ENCODE results near the gene LCN15.

- no peak for TF ChIP-seq TOX (CRISPR knock-in tag; IDR thresholded peaks at IDR 0.05; ENCODE audit: borderline replicate concordance)
- TF ChIP-seq PATZ1 (CRISPR knock-in tag; IDR thresholded peaks at IDR 0.05; ENCODE audit: borderline replicate concordance): no peak
- no peak for TF ChIP-seq TCF4 (CRISPR knock-in tag; IDR thresholded peaks at IDR 0.05; ENCODE audit: borderline replicate concordance)
- TF ChIP-seq TSHZ2 (CRISPR knock-in tag; IDR thresholded peaks at IDR 0.05): no peak
- no peak for TF ChIP-seq ARNTL (CRISPR knock-in tag; IDR thresholded peaks at IDR 0.05; ENCODE audit: borderline replicate concordance, low read depth)
- TF ChIP-seq POU6F1 (CRISPR knock-in tag; IDR thresholded peaks at IDR 0.05; ENCODE audit: borderline replicate concordance, low read depth): no peak
- TF ChIP-seq CREB5 (CRISPR knock-in tag; IDR thresholded peaks at IDR 0.05; ENCODE audit: low read depth): no peak
- no peak for TF ChIP-seq ZFP30 (CRISPR knock-in tag; IDR thresholded peaks at IDR 0.05)
- no peak for TF ChIP-seq GLIS3 (CRISPR knock-in tag; IDR thresholded peaks at IDR 0.05)
- TF ChIP-seq CSDC2 (CRISPR knock-in tag; IDR thresholded peaks at IDR 0.05): no peak
Observed at GRCh38 chr9:136784997-136785361, 20.7 kb upstream of the LCN15 start.

All from SK-N-SH treated with all-trans-retinoic acid at 6 μM for 48 hours (cell line).